NB4 (cell line): ENCODE measurements around the gene CCT6B.
"Not testable (repeated sequence)": the region's sequence is repeated elsewhere in the genome, so short reads cannot be mapped to it uniquely, and the experiment has no call there.

Experiments used
- CTCF ChIP-seq: IDR thresholded peaks from one replicate; pipeline ENCODE4 v1.5.1; 2012; ENCODE audit warnings: low read depth, low read length
- POLR2A ChIP-seq: IDR thresholded peaks from 2 replicates; pipeline ENCODE4 v1.6.1; 2011; ENCODE audit warnings: mild to moderate bottlenecking; ENCODE audit not compliant: insufficient read length; ENCODE audit errors: extremely low read depth

- not testable (repeated sequence) for TF ChIP-seq CTCF, POLR2A
Observed at GRCh38 chr17:35000965-35001364, 39.7 kb upstream of the CCT6B start.
